NCI-H2107 treated with DMSO at 0.1 percent for 48 hours (cell line): ENCODE measurements around the gene OXA1L.
"Not testable (repeated sequence)": the region's sequence is repeated elsewhere in the genome, so short reads cannot be mapped to it uniquely, and the experiment has no call there.

Experiments used
- DNase-seq: peaks from one replicate; lab custom pipeline; 2025; ENCODE audit not compliant: unreplicated experiment; lab: John Stamatoyannopoulos, UW

OXA1L gene

DNA sequence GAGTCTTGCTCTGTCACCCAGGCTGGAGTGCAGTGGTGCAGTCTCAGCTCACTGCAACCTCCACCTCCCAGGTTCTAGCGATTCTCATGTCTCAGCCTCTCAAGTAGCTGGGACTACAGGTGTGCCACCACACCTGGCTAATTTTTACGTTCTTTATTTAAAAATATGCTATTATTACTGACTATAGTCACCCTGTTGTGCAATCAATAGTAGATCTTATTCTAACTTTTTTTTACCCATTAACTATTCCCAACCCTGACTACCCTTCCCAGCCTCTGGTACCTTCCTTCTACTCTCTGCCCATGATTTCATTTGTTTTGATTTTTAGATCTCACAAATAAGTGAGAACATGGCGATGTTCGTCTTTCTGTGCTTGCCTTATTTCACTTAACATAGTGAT lies 2.5 kb downstream of the OXA1L start:
- no peak for DNase-seq

DNA sequence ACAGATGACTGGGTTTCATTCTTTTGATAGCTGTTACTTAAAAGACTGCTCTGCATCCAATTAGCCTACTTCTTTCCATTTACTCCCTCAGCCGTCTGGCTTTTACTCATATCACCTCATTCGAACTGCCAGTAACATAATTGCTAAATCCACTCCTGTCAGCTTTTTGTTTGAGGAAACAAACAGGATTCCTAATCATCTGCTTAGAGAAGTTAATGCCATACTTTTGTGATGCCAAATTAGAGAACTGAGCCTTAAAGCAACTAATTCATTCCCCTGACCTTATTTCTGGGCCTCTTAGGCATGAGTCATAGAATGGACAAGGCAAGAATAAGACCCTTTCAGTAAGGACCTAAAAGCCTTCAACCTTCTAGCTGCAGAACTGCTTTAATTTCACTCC lies 2.9 kb downstream of the OXA1L start:
- DNase-seq: no peak

DNA sequence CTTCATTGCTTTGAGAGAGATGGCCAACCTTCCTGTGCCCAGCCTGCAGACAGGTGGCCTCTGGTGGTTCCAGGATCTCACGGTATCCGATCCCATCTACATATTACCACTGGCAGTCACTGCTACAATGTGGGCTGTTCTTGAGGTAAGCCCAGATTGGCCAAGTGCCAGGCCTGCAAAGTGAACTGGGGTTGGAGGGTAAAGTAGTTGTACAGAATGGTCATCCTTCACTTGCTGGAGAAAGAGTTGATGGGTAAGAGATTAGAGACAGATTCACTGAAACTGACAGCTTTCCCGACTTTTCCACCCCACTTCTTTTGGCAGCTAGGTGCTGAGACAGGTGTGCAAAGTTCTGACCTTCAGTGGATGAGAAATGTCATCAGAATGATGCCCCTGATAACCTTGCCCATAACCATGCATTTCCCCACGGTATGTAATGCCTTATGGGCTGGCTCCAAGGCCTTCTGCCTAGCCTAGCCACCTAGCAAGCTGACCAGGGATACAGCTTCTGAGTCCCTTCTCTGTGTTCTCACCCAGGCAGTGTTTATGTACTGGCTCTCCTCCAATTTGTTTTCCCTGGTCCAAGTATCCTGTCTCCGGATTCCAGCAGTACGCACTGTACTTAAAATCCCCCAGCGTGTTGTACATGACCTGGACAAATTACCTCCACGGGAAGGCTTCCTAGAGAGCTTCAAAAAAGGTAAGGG lies 4.1 kb downstream of the OXA1L start:
- no peak for DNase-seq

DNA sequence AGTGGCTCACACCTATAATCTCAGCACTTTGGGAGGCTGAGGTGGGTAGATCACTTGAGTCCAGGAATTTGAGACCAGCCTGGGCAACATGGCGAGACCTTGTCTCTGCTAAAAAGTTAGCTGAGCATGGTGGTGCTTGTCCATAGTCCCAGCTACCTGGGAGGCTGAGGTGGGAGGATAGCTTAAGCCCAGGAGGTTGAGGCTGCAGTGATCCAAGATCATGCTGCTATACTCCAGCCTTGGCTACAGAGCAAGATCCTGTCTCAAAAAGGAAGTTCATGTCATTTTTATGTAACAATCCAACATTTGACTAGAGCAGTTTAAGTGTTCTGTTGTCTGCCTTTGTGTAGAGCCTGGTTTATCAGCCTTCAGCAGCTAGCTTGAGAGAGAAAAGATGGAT lies 6.2 kb downstream of the OXA1L start:
- DNase-seq: no peak

DNA sequence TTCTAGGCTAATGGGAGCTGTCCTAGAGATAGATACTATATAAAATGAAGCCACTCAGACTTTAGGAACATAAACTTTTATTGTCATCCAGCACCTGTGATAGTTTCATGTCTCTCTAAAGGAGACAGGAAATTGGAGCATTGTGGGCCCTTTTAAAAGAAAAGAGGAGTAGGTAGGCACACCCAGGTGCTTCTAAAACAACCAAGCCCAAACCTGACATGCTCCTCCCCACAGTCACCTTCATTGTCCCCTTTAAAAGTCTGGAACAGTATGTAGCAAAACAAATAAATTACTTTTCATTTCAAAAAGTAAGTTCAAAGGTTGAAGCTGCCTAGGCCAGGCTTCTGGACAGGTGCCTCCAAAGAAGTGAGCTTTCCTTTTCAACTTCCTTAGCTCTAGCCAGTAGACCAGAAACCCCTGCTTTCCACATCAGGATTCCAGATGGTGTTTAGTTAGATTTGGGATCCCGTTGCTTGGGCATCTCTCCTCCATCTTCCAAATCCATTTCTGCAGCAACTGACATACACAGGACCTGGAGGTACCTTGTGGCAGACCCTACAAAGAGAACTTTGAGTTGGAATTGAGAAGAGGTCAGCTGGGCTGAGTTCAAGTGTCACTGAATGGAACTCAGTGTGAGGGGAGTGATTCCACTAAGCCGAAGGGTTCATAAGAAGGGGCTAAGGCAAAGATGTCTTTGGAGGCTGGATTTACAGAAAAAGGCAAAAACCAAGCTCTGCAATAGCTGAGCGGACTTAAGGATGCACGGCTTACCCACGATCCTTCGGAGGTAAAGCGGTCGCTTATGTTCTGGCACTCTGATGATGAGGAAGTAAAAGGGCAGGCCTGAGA lies 6.9 kb downstream of the OXA1L start:
- DNase-seq: no peak

DNA sequence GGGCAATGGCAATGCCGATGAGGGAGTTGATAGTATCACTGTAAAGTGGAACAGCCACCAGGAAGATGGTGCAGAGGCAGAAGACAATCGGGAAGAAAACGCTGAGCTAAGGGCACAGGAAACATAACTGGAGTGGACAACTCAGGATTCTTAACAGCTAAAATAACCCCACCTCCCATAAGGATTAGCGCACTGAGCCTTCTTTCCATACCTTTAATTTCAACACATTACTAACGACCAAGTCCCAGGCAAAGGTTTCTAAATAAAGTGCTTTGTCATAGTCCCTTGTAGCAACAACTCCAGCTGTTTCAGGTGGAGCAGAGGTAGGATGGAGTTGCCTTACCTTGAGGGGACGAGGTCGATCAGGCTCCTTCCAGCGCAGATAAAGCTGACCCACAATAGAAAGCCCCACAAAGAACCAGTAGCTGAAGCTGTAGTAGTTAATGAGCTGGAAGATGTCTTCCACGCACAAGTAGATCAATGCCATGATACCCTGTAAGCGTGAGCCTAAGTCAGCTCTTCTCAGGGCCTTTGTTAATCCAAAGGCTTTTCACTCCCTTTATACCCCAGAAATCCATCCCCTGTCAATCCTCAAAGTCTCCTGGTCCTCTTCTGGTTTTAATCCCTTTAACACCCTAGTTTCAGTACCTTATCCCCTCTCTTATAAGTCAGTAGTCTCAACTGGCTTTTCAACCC lies 7.7 kb downstream of the OXA1L start:
- DNase-seq: no peak

DNA sequence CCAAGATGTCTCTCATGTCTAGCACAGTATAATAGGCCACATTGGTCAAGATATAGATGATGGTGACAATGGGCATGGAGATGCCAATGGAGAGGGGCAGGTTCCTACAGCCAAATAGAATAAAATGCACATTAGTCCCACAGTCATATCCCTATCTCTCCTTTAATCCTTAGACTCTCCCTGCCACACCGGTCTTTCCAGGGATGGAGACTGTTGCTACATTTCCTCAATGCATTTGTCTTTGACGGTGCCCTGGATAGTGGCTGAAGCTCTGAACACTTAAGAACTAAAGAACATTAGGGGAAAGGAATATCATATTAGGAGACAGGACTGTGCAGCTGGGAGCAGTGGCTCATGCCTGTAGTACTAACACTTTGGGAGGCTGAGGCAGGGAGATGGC lies 9.7 kb downstream of the OXA1L start:
- no peak for DNase-seq

DNA sequence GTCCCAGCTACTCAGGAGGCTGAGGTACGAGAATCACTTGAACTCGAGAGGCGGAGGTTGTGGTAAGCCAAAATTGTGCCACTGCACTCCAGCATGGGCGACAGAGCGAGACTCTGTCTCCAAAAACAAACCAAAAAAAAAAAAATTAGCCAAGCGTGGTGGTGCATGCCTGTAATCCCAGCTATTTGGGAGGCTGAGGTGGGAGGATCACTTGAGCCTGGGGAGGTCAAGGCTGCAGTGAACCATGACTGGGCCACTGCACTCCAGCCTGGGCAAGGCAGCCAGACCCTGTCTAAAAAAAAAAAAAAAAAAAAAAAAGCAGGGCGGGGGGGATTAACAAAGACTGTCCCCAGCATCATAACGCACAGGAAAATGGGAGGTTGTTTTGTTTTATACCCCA lies 10.4 kb downstream of the OXA1L start:
- not testable (repeated sequence) for DNase-seq

DNA sequence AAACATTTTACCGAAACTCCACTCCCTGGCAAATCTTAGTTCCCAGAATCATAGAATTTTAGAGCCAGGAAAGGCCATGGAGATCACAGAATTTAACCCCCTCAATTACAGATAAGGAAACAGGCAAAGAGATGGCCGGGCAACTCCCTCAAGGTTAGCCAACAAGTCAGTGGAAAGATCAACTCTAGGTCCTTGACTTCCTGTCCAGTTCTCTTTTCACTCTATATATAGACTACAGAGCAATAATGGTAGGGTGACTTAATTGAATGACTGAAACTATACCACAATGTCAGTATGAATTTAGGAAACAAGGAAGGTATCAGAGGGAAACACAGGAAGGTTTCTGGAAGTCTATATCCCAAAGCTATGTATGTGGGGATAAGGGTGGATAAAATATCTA lies 11.6 kb downstream of the OXA1L start:
- DNase-seq: no peak

DNA sequence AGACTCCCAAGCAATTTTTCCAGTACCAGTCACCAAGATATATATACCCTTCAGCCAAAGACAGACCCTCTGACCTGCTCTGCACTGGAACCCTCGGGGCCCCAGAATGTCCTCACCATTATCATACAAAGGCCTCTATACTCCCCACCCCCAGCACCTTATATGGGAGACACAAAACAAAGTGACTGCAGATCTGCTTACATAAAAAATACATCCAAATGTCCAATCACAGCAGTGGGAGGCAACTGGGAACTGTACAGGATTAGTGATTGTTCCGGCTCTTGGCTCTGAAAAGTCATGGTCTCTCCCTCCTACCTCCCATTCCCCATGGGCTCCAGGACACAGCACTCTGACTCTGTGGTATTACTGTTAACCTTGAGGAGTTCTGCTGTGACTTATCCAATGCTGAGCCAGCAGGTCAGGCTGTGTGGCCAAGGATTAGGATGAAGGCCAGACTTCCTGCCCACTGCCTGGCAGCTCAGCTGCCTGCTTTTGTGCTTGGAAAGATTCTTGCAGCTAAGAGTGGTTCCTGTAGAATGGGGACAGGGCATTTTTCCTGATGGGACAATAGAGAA lies 13.7 kb downstream of the OXA1L start:
- no peak for DNase-seq

DNA sequence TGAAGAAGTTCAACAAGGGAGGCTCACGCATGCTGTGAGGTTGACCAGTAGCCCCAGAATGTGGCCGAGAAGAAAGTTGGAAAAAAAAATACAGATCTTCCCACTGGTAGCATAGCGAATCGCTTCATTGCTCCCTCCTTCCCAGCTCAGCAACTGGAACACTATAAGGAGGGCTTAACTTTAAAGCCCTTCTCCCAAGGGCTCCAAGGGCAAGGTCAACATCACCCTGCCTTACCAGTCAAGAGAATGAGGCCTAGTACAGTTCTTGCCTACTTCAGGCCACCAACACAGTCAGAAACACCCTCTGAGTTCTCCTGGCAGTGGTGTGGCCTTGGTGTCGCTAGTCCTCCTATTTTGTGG lies 14.4 kb downstream of the OXA1L start:
- DNase-seq: no peak

DNA sequence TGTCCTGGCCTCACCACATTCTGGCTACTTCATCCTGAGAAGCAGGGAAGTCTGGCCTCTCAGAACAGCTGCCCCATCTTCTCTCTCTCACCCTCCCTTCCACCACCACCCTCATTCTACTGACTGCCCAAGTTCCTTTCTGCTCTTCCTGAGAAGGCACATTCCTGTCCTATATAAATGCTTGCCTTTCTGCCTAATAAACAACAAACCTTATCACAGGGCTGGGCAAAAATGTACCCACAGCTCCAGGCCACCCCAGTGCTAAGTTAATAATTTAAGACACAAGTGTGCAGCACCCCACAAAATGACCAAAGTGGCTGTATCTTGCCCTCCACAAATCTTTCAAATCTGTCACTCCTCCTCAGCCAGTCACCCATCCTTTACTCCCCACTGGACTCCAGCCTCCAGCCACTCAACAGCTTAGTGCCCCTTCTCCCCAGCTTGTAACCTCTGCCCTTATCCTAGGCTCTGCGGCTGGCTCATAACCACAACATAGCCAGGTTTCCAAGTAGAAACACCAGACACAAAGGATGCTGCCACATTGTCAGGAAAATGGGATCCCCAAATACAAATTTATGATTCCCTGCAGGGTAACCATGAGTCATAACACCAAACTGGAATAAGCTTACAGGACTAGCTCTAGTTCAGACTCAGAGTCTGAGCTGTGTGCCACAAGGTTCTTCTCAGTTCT lies 15.0 kb downstream of the OXA1L start:
- DNase-seq: no peak

DNA sequence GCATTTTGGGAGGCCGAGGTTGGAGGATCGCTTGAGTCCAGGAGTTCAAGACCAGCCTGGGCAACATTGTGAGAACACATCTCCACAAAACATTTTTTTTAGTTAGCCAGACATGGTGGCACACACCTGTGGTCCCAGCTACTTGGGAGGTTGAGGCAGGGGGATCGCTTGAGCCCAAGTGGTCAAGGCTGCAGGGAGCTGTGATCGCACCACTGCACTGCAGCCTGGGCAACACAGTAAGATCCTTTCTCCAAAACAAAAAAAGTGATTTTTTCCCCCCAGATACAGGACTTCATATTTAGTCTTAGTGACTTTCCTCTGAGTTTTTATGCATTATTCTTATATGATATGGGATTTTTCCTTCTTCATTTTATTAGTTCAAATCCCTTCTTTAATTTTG lies 20.2 kb downstream of the OXA1L start:
- no peak for DNase-seq

DNA sequence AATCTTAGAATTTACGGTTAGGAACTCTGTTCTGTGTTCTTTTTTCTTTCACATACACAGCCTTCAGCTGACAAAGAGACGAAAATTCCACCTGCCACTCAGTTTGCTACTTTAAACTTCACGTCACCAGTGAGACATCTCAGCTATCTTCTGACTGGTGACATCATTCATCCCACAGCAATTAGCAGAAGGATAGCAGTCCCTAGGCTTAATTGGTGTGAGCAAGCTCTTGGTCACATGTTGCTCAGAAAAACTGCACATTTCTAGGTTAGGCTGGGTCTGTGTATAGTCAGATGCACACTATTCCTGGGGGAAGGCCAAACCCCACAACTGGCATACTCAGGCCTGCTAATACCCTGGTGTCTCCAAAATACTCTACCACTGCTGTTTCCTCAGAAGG lies 24.8 kb downstream of the OXA1L start:
- DNase-seq: no peak

DNA sequence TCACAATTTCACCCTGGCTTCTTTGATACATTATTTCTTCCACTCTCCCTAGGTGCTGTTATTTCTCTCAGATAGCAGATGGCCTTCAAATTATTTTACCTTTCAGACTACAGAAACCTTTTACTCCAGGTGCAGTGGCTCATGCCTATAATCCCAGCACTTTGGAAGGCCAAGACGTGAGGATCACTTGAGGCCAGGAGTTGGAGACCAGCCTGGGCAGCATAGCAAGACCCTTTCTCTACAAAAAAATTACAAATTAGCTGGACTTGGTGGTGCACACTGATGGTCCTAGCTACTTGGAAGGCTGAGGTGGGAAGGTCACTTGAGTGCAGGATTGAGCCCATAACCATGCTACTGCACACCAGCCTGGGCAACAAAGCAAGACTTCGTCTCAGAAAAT lies 25.7 kb downstream of the OXA1L start:
- DNase-seq: no peak

DNA sequence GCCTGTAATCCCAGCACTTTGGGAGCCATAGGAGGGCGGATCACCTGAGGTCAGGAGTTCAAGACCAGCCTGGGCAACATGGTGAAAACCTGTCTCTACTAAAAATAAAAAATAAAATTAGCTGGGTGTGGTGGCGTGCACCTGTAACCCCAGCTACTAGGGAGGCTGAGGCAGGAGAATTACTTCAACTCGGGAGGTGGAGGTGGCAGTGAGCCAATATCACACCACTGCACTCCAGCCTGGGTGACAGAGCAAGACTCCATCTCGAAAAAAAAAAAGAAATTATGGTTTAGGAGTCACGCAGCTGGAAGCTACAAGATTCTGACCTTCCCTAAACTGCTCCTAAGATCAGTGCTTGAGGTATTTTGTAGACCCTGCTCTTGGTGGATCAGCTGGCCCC lies 27.1 kb downstream of the OXA1L start:
- DNase-seq: not testable (repeated sequence)

DNA sequence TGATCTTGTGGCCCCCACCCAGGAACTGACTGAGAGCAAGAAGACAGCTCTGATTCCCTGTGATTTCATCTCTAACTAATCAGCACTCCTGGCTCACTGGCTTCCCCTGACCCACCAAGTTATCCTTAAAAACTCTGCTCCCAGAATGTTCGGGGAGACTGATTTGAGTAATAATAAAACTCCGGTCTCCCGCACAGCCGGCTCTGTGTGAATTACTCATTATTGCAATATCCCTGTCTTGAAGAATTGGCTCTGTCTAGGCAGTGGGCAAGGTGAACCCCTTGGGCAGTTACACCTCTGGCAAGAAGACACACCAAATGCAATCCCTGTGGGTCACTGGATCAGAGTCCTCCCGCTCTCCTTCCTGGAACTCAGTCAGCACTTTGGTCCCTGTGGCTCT lies 27.5 kb downstream of the OXA1L start:
- no peak for DNase-seq

DNA sequence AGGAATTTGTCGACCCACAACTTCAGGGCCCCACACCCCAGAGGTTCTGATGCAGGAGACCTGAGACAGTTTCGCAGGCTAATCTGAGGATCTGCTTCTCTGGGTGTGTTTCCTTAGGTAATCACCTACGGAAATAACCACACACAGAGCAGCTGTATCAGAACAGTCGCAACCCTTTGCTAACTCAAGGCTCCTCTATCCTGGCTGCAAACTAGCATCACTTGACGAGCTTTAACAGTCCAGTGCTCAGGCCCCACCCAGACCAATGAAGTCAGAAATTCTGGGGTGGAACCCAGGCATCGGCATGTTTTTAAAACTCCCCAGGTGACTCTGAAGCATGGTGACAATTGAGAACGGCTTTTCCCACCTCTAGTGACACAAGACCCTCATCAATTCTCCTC lies 28.1 kb downstream of the OXA1L start:
- no peak for DNase-seq

DNA sequence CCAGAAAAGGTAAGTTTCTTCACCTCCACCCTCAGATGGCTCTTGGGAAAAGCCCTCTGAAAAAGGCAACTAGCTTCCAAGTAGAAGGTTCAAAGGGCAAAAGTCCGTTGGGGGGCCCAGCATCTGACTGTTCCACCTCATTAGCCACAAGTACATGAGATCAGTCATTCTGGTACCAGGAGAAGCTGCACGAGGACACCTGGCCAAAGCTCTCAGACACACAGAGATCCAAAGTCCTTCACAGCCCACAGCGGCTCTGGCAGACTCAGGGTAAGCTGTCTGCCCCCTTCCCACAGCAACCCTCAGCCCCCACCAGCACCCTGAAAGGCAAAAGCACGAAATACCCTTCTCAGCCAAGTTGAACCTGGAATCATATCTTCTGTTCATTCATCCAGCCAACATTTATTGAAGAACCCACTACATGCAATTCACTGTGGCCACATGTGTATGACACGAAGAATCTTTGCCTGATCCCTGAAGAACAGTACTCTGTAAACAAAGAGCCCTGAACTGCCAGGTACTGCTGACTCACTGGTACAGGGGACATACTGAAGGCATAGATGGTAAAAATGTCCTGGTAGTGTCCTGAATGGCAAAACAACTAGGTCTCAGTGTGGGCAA lies 29.7 kb downstream of the OXA1L start:
- no peak for DNase-seq

DNA sequence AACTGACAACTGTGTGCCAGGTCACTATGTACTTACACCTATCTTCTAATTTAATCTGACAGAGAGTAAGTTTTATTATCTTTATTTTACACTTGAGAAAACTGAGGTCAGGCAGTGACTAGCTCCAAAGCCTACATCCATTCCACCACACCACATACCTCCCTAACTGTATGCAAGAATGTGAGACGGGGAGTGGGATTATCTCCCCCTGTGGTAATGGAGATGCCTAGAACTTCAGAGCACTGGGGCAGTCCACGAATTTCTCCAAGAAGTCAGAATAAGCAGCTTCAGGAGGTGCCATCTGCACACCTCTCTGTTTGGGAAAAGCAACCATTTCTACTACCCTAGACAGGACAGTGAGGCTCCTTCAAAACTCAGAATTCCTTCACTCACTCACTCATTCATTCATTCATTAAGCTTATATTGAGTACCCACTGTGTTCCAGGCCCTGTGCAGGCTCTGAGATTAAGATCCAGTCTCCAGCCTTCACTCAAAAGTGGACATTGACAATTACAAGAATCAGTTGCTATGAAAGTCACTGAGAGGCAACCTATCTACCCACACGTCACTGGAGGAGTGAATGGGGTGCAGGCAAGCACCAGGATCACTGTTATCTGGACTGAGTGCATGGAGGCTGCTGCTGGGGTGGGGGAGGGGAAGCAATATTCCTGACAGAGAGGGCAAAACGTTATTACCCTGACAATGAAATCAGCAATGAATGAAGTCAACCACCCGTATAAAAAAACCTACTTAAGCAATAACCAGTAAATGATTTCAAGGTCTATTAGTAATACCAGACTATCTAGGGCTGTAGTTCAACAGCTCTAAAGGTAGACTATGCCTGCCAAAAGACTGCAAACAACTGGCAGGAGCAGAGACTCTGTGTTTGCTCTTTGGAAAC lies 30.8 kb downstream of the OXA1L start:
- DNase-seq: no peak
